Psoas muscle (tissue), 8 donors: ENCODE measurements around the gene HPS4. TPM values are rescaled to one million over a fixed set of nuclear protein-coding genes. Genes with fewer than 3 reads are reported as not detected.

Experiments used
- ATAC-seq, 4 donors: fragments of 200-7000 bp; cut with Tn5 transposase; one replicate each; pipeline ENCODE4 v1.9.1; 2020; ENCODE audit warnings: moderate library complexity in 3 of 4, mild to moderate bottlenecking in 2 of 4
- DNase-seq, 2 donors: peaks; one replicate each; pipeline ENCODE4 v3.0.0-alpha.2; 2020
- H3K27ac ChIP-seq: fragments of 200-600 bp; one replicate; pipeline ENCODE4 v1.8.0; 2022
- H3K27me3 ChIP-seq, 3 donors: fragments of 200-600 bp in 1 of 3; one replicate each; pipeline versions ENCODE4 v1.6.1 to v1.8.0; 2013 to 2022; ENCODE audit warnings: low read length in 2 of 3, mild to moderate bottlenecking in 2 of 3, moderate library complexity in 1 of 3; ENCODE audit not compliant: insufficient read depth in 3 of 3
- H3K36me3 ChIP-seq, 2 donors: fragments of 200-600 bp in 1 of 2; one replicate each; pipeline versions ENCODE4 v1.6.1 to v1.8.0; 2013 to 2022; ENCODE audit warnings: low read depth in 1 of 2, mild to moderate bottlenecking in 1 of 2, moderate library complexity in 1 of 2; ENCODE audit not compliant: insufficient read depth in 1 of 2
- H3K4me1 ChIP-seq: fragments of 200-600 bp; one replicate; pipeline ENCODE4 v1.8.0; 2022
- H3K4me3 ChIP-seq: fragments of 200-600 bp; one replicate; pipeline ENCODE4 v1.8.0; 2022; ENCODE audit warnings: mild to moderate bottlenecking
- H3K9me3 ChIP-seq: fragments of 200-600 bp; one replicate; pipeline ENCODE4 v1.8.0; 2022
- WGBS, 3 donors: extraction: QIAGEN DNeasy Blood & Tissue Kit; methylation state at CpG; one replicate each; pipeline versions ENCODE4 v1.1.6 to v1.1.7; 2013; 5-methylcytosine and 5-hydroxymethylcytosine counted together
- intact Hi-C, 2 donors: fragments of 100-400 bp; cut with DNase I; formaldehyde crosslinking; loops; one replicate each; pipeline versions ENCODE4 v1.11.0 to v1.14.2; 2022
- polyA plus RNA-seq, 3 donors: library from polyadenylated mRNA; stranded (reverse); fragments of 200-250 nt; gene quantifications; one replicate each; pipeline ENCODE4 v1.2.3, GENCODE V29; 2013
- total RNA-seq, 4 donors: library from RNA; stranded (reverse); fragmentation: NEBNext Ultra II Directional in 2 of 4; extraction: Animal tissue kit (Norgen Biotek cat#: 25700) in 2 of 4; gene quantifications; one replicate each; pipeline versions ENCODE4 v1.2.1 to v1.2.4, GENCODE V29; 2021 to 2023
- TF ChIP-seq, protein P1 (sequence below): fragments of 200-600 bp; IDR thresholded peaks from one replicate; pipeline ENCODE4 v1.8.0; 2022; ENCODE audit warnings: antibody characterized with exemption
- donor health status: healthy with polysubstance abuse.
- donor health status: DM: no; HTN: no; CAD: no; lungs with moderate emphysema.
- donor health status: Bipolar disorder and iron deficiency.
- donor health status: healthy.
- donor health status: DM: yes; HTN: yes; CAD: no.
- donor health status: DM: no; HTN: no; CAD: no.
- donor health status: DM: no; HTN: no; CAD: no.
- donor health status: DM: yes; HTN: yes; CAD: no.

The HPS4 gene
- total and polyA plus RNA-seq, 7 donors: 5.8 to 13.9 (median 10.1) TPM

DNA sequence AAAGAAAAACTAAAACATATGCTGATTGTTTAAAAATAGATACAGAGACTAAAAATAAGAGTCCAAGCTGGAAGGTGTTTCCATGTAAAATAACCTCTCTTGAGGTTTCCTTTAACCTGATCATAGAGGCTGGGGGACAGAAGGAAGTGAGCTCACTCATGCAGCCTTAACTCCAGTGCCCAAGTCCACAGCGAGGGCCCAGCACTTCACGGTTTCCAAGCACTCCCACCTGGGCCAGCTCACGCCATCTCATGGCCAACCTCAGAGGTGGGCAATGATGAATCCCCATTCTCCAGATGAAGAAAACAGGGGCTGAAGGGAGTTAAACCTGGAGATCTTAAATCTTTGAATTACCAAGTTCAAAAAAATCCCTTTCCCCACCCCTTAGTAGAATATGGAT lies 43.6 kb upstream of the HPS4 start:
- Histone ChIP-seq H3K27ac (peak overlapping the region; percentile 84), H3K4me1 (peaks cover 27% of the 10 kb centered on the region), H3K36me3 (peaks cover 0 to 26% of the 10 kb centered on the region in 2 donors), H3K4me3 (peak overlapping the region; percentile 38), H3K9me3 (no peaks in the 10 kb centered on the region), H3K27me3 (no peaks in the 10 kb centered on the region)
- WGBS, 3 donors: 19 to 35% (median 34%) methylated on average over 3 of the region's 3 CpGs
- TF ChIP-seq, protein P1, sequence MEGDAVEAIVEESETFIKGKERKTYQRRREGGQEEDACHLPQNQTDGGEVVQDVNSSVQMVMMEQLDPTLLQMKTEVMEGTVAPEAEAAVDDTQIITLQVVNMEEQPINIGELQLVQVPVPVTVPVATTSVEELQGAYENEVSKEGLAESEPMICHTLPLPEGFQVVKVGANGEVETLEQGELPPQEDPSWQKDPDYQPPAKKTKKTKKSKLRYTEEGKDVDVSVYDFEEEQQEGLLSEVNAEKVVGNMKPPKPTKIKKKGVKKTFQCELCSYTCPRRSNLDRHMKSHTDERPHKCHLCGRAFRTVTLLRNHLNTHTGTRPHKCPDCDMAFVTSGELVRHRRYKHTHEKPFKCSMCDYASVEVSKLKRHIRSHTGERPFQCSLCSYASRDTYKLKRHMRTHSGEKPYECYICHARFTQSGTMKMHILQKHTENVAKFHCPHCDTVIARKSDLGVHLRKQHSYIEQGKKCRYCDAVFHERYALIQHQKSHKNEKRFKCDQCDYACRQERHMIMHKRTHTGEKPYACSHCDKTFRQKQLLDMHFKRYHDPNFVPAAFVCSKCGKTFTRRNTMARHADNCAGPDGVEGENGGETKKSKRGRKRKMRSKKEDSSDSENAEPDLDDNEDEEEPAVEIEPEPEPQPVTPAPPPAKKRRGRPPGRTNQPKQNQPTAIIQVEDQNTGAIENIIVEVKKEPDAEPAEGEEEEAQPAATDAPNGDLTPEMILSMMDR: no peak
- ATAC-seq (no peak), DNase-seq (no peak)
- intact Hi-C loops: loop anchor here (2.0 to 5.0 kb wide), 3 partner anchors 24 to 60 kb away; no protein-coding TSS in a partner anchor

DNA sequence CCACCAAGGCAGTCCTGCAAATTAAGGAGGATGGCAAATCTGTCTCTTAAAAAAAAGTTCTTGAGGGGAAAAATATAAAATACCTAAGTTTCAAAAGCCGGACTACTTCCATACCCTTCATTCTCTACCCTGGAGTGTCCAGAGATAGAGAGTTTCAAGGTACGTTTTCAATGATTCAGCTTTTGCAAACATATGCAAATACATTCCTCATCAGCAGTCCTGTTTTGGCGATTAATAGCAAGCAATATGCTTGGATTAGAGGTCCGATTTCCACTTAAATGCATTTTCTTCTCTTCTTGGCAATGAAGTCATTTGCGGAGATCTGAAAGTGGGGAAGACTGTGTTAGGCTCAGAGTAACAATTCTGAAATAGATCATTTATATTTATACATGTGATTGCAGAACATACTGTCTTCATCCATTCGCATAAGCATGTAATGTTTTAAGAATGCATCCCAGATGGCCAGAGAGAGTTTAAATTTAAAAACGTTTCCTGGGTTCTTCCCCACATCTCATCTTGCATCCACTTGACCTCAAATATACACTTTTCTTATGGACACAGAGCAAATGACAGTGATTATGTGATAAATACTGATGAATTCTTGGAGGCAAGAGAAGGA lies 42.5 kb upstream of the HPS4 start:
- intact Hi-C loops: loop anchor here (2.0 to 5.0 kb wide), 3 partner anchors 23 to 61 kb away; no protein-coding TSS in a partner anchor
- Histone ChIP-seq H3K27ac (peak overlapping the region; percentile 84), H3K27me3 (no peaks in the 10 kb centered on the region), H3K9me3 (no peaks in the 10 kb centered on the region), H3K4me1 (peaks cover 27% of the 10 kb centered on the region), H3K36me3 (peaks cover 0 to 14% of the 10 kb centered on the region in 2 donors), H3K4me3 (peak overlapping the region; percentile 43)
- TF ChIP-seq, protein P1: no peak
- WGBS, 3 donors: 34 to 41% (median 39%) methylated on average over 7 of the region's 7 CpGs
- ATAC-seq (peak in 2 of 4 donors; percentile 20 to 59), DNase-seq (no peak)

DNA sequence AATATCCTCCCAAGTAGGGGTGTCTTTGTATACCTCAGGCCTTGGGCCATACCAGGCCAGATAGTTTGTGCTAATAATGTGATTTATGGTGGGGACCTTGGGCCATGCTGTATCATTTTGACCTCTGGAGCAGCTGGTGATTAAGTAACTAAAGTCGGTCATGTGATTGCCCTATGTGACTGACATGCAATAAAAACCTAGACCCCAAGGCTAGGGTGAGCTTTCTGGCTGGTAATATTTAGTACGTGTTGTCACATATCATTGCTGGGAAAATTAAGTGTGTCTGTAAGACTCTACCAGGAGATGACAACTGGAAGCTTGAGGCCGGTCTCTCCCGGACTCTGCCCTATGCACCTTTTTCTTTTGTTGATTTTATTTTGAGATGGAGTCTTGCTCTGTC lies 41.3 kb upstream of the HPS4 start:
- WGBS, 3 donors: 29 to 53% (median 31%) methylated on average over 4 of the region's 4 CpGs

DNA sequence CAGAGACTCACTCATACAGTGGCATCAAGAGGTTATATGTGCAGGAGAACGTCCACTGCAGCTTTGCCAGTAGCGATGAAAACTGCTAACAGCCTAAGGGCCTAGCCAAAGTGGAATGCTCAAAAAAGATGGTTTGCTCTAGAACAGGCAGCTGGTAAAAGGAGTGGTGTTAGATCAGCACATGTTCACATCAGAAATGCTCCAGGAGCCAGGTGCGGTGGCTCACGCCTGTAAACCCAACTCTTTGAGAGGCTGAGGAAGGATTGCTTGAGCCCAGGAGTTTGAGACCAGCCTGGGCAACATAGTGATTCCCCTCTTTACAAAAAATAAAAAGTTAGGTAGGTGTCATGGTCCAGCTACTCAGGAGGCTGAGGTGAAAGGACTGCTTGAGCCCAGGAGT lies 39.0 kb upstream of the HPS4 start:
- H3K27ac ChIP-seq: no peak overlapping the region
- no peaks in the 10 kb centered on the region for H3K9me3 ChIP-seq
- WGBS, 3 donors: 82 to 93% (median 92%) methylated on average over 4 of the region's 4 CpGs
- peaks cover 16% of the 10 kb centered on the region for H3K4me1 ChIP-seq
- H3K36me3 ChIP-seq: peaks cover 0 to 9% of the 10 kb centered on the region in 2 donors
- DNase-seq (no peak), ATAC-seq (no peak)
- H3K27me3 ChIP-seq: no peaks in the 10 kb centered on the region
- TF ChIP-seq, protein P1: no peak
- H3K4me3 ChIP-seq: no peak overlapping the region
- intact Hi-C loops: no loop called here

More for the DNA sequence above, 41.3 kb upstream of the HPS4 start:
- peaks cover 0 to 9% of the 10 kb centered on the region in 2 donors for H3K36me3 ChIP-seq
- intact Hi-C loops: loop anchor here in 1 of 2 donors (5.0 kb wide), 2 partner anchors 37 to 62 kb away; no protein-coding TSS in a partner anchor
- peak; percentile 41 to 55 (median 51) for ATAC-seq
- no peaks in the 10 kb centered on the region for H3K9me3 ChIP-seq
- peaks cover 27% of the 10 kb centered on the region for H3K4me1 ChIP-seq
- peak overlapping the region; percentile 43 for H3K4me3 ChIP-seq
- H3K27me3 ChIP-seq: no peaks in the 10 kb centered on the region
- peak overlapping the region; percentile 84 for H3K27ac ChIP-seq
- no peak for DNase-seq
- TF ChIP-seq, protein P1: no peak
